Measurements from ENCODE around the gene R3HDM4. TPM values are rescaled to one million over a fixed set of nuclear protein-coding genes. Genes with fewer than 3 reads are reported as not detected.

R3HDM4 gene
- total RNA-seq, 1 experiment from 2014 or later, result 57.7 TPM

- Mint-ChIP-seq H3K4me1 (ENCODE audit: low read depth, unreplicated experiment) (no peaks in the 10 kb centered on the region), H3K9me3 (ENCODE audit: unreplicated experiment) (no peaks in the 10 kb centered on the region), H3K4me3 (ENCODE audit: unreplicated experiment) (no peak overlapping the region), H3K27ac (ENCODE audit: unreplicated experiment) (no peak overlapping the region), H3K27me3 (ENCODE audit: insufficient read depth, unreplicated experiment) (no peaks in the 10 kb centered on the region), H3K36me3 (ENCODE audit: insufficient read depth, unreplicated experiment) (peaks cover 20% of the 10 kb centered on the region)
- intact Hi-C loops (cut with micrococcal nuclease; ENCODE audit: unreplicated experiment), result no loop called here
- CTCF ChIA-PET, result interaction anchor here (1.0 kb wide), 1 partner anchor 296 kb away, joined by 3 read pairs; no protein-coding TSS in a partner anchor
- Histone ChIP-seq H3K36me3 (ENCODE audit: control insufficient read depth, insufficient read depth, low read length) (no peaks in the 10 kb centered on the region), H3K4me3 (ENCODE audit: low read depth, low read length) (no peak overlapping the region), H3K4me1 (no peaks in the 10 kb centered on the region), H3K9me3 (no peaks in the 10 kb centered on the region), H3K27me3 (replicated peaks; ENCODE audit: control insufficient read depth, insufficient read depth, low read length) (no peaks in the 10 kb centered on the region)
- TF ChIP-seq CTCF (IDR thresholded peaks at IDR 0.05; ENCODE audit: insufficient read depth in 1 of 2, low read depth in 1 of 2, low read length in 1 of 2, severe bottlenecking in 1 of 2, unreplicated experiment in 1 of 2), result no peak
- BruUV-seq (replicated peaks), result no TSS peak
- no peak for DNase-seq
- POLR2A ChIA-PET, result no interaction called here
Measured at GRCh38 chr19:903266-903797, 9.7 kb downstream of the R3HDM4 start.

- no peaks in the 10 kb centered on the region for H3K36me3 ChIP-seq (ENCODE audit: control insufficient read depth, insufficient read depth, low read length)
- H3K4me1 ChIP-seq, result no peaks in the 10 kb centered on the region
- H3K4me3 Mint-ChIP-seq (ENCODE audit: unreplicated experiment), result no peak overlapping the region
- H3K27ac Mint-ChIP-seq (ENCODE audit: unreplicated experiment), result no peak overlapping the region
- no peak for DNase-seq
- H3K4me3 ChIP-seq (ENCODE audit: low read depth, low read length), result no peak overlapping the region
- H3K9me3 Mint-ChIP-seq (ENCODE audit: unreplicated experiment), result no peaks in the 10 kb centered on the region
- POLR2A ChIA-PET, result no interaction called here
- CTCF ChIA-PET, result interaction anchor here (1.0 kb wide), 1 partner anchor 296 kb away, joined by 3 read pairs; no protein-coding TSS in a partner anchor
- no peak for TF ChIP-seq CTCF (IDR thresholded peaks at IDR 0.05; ENCODE audit: insufficient read depth in 1 of 2, low read depth in 1 of 2, low read length in 1 of 2, severe bottlenecking in 1 of 2, unreplicated experiment in 1 of 2)
- no peaks in the 10 kb centered on the region for H3K27me3 Mint-ChIP-seq (ENCODE audit: insufficient read depth, unreplicated experiment)
- no peaks in the 10 kb centered on the region for H3K9me3 ChIP-seq
- H3K27me3 ChIP-seq (replicated peaks; ENCODE audit: control insufficient read depth, insufficient read depth, low read length), result no peaks in the 10 kb centered on the region
- no peaks in the 10 kb centered on the region for H3K4me1 Mint-ChIP-seq (ENCODE audit: low read depth, unreplicated experiment)
- intact Hi-C loops (cut with micrococcal nuclease; ENCODE audit: unreplicated experiment), result no loop called here
- no TSS peak for BruUV-seq (replicated peaks)
- H3K36me3 Mint-ChIP-seq (ENCODE audit: insufficient read depth, unreplicated experiment), result peaks cover 24% of the 10 kb centered on the region
Measured at GRCh38 chr19:902446-903226, 10.4 kb downstream of the R3HDM4 start.

GRCh38 chr19:902093-902370, 11.0 kb downstream of the R3HDM4 start:
- BruUV-seq (replicated peaks), result no TSS peak
- H3K4me1 Mint-ChIP-seq (ENCODE audit: low read depth, unreplicated experiment), result no peaks in the 10 kb centered on the region
- Histone ChIP-seq H3K36me3 (ENCODE audit: control insufficient read depth, insufficient read depth, low read length) (no peaks in the 10 kb centered on the region), H3K4me1 (no peaks in the 10 kb centered on the region), H3K4me3 (ENCODE audit: low read depth, low read length) (no peak overlapping the region), H3K27me3 (replicated peaks; ENCODE audit: control insufficient read depth, insufficient read depth, low read length) (no peaks in the 10 kb centered on the region), H3K9me3 (no peaks in the 10 kb centered on the region)
- CTCF ChIA-PET, result no interaction called here
- H3K27me3 Mint-ChIP-seq (ENCODE audit: insufficient read depth, unreplicated experiment), result no peaks in the 10 kb centered on the region
- POLR2A ChIA-PET, result no interaction called here
- peaks cover 30% of the 10 kb centered on the region for H3K36me3 Mint-ChIP-seq (ENCODE audit: insufficient read depth, unreplicated experiment)
- no peak overlapping the region for H3K27ac Mint-ChIP-seq (ENCODE audit: unreplicated experiment)
- no peak for DNase-seq
- H3K4me3 Mint-ChIP-seq (ENCODE audit: unreplicated experiment), result no peak overlapping the region
- intact Hi-C loops (cut with micrococcal nuclease; ENCODE audit: unreplicated experiment), result no loop called here
- TF ChIP-seq CTCF (IDR thresholded peaks at IDR 0.05; ENCODE audit: insufficient read depth in 1 of 2, low read depth in 1 of 2, low read length in 1 of 2, severe bottlenecking in 1 of 2, unreplicated experiment in 1 of 2), result no peak
- H3K9me3 Mint-ChIP-seq (ENCODE audit: unreplicated experiment), result no peaks in the 10 kb centered on the region
